GM12878 (cell line): ENCODE measurements around the gene CCDC88C. TPM values are rescaled to one million over a fixed set of nuclear protein-coding genes. Genes with fewer than 3 reads are reported as not detected.

ENCODE experiments used
- ATF7 ChIP-seq: fragments of 450-650 bp; IDR thresholded peaks from 2 replicates; pipeline ENCODE4 v1.6.1; 2016; ENCODE audit warnings: low read depth, mild to moderate bottlenecking
- CBFB ChIP-seq: IDR thresholded peaks from 2 replicates; pipeline ENCODE4 v1.6.1; 2016; ENCODE audit warnings: antibody characterized with exemption, low read depth
- CUX1 ChIP-seq: IDR thresholded peaks from 2 replicates; pipeline ENCODE4 v1.6.1; 2012; ENCODE audit warnings: improper control_type of control experiment, low read depth, low read length; ENCODE audit not compliant: insufficient replicate concordance
- ESRRA ChIP-seq: IDR thresholded peaks from 2 replicates; pipeline ENCODE4 v1.6.1; 2012; ENCODE audit warnings: mild to moderate bottlenecking, low read length, improper control_type of control experiment
- ETV6 ChIP-seq, 2 experiments: fragments of 450-650 bp in 1 of 2; IDR thresholded peaks in 1 of 2; conservative IDR thresholded peaks in 1 of 2; 2 replicates each; pipeline ENCODE4 v1.6.1; 2014; ENCODE audit warnings: antibody characterized with exemption in 1 of 2, borderline replicate concordance in 1 of 2, low read depth in 1 of 2, mild to moderate bottlenecking in 1 of 2, moderate library complexity in 1 of 2
- FOXK2 ChIP-seq: fragments of 450-650 bp; IDR thresholded peaks from 2 replicates; pipeline ENCODE4 v1.6.1; 2017; ENCODE audit warnings: mild to moderate bottlenecking, moderate library complexity
- GATAD2B ChIP-seq: fragments of 450-650 bp; conservative IDR thresholded peaks from 2 replicates; pipeline ENCODE4 v1.6.1; 2017; ENCODE audit warnings: low read depth, mild to moderate bottlenecking, moderate library complexity
- HCFC1 ChIP-seq: fragments of 150-350 bp; IDR thresholded peaks from 2 replicates; pipeline ENCODE4 v1.6.1; 2014; ENCODE audit warnings: low read length
- MEF2A ChIP-seq: IDR thresholded peaks from 2 replicates; pipeline ENCODE4 v1.6.1; 2011; ENCODE audit warnings: low read depth, mild to moderate bottlenecking, low read length, moderate library complexity; ENCODE audit not compliant: insufficient read depth
- MYB ChIP-seq: fragments of 150-350 bp; IDR thresholded peaks from 2 replicates; pipeline ENCODE4 v1.6.1; 2014; ENCODE audit warnings: mild to moderate bottlenecking, low read depth, low read length, borderline replicate concordance
- NFIC ChIP-seq: IDR thresholded peaks from 2 replicates; pipeline ENCODE4 v1.6.1; 2012; ENCODE audit warnings: low read depth, mild to moderate bottlenecking, inconsistent platforms, low read length, moderate library complexity
- NFXL1 ChIP-seq: fragments of 450-650 bp; IDR thresholded peaks from 2 replicates; pipeline ENCODE4 v1.6.1; 2017; ENCODE audit warnings: antibody characterized with exemption, mild to moderate bottlenecking, borderline replicate concordance
- NFYA ChIP-seq: IDR thresholded peaks from 2 replicates; pipeline ENCODE4 v1.6.1; 2011; ENCODE audit warnings: low read depth, mild to moderate bottlenecking, low read length, improper control_type of control experiment, borderline replicate concordance
- NR2C1 ChIP-seq: fragments of 450-650 bp; IDR thresholded peaks from 2 replicates; pipeline ENCODE4 v1.6.1; 2017; ENCODE audit warnings: antibody characterized with exemption, mild to moderate bottlenecking, moderate library complexity
- PAX5 ChIP-seq: IDR thresholded peaks from 2 replicates; pipeline ENCODE4 v1.6.1; 2011; ENCODE audit warnings: low read depth, low read length, borderline replicate concordance
- POLR2AphosphoS2 ChIP-seq: IDR thresholded peaks from 2 replicates; pipeline ENCODE4 v1.6.1; 2011; ENCODE audit warnings: low read depth, mild to moderate bottlenecking, low read length, improper control_type of control experiment, moderate library complexity
- SIN3A ChIP-seq: IDR thresholded peaks from 2 replicates; pipeline ENCODE4 v1.6.1; 2012; ENCODE audit warnings: low read depth, low read length, improper control_type of control experiment
- SMAD1 ChIP-seq: fragments of 450-650 bp; IDR thresholded peaks from 2 replicates; pipeline ENCODE4 v1.6.1; 2018; ENCODE audit warnings: mild to moderate bottlenecking, low read depth; ENCODE audit not compliant: partially characterized antibody
- SREBF1 ChIP-seq: IDR thresholded peaks from 2 replicates; pipeline ENCODE4 v1.6.1; 2012; ENCODE audit warnings: mild to moderate bottlenecking, low read length
- SREBF2 ChIP-seq: IDR thresholded peaks from 2 replicates; pipeline ENCODE4 v1.6.1; 2012; ENCODE audit warnings: mild to moderate bottlenecking, low read length
- SUZ12 ChIP-seq: fragments of 200-600 bp; sonication (generic); IDR thresholded peaks from one replicate; pipeline ENCODE4 v1.6.1; 2018; ENCODE audit warnings: antibody characterized with exemption, mild to moderate bottlenecking; ENCODE audit not compliant: unreplicated experiment
- YBX1 ChIP-seq: fragments of 450-650 bp; IDR thresholded peaks from 2 replicates; pipeline ENCODE4 v1.6.1; 2016; ENCODE audit warnings: antibody characterized with exemption
- ZNF217 ChIP-seq: fragments of 450-650 bp; IDR thresholded peaks from 2 replicates; pipeline ENCODE4 v1.6.1; 2017; ENCODE audit warnings: antibody characterized with exemption, mild to moderate bottlenecking
- ZNF384 ChIP-seq: IDR thresholded peaks from 2 replicates; pipeline ENCODE4 v1.6.1; 2012; ENCODE audit warnings: low read depth, mild to moderate bottlenecking, low read length, improper control_type of control experiment, borderline replicate concordance
- ZSCAN29 ChIP-seq: fragments of 450-650 bp; IDR thresholded peaks from 2 replicates; pipeline ENCODE4 v1.6.1; 2017; ENCODE audit warnings: mild to moderate bottlenecking, moderate library complexity
- polyA plus RNA-seq, 11 experiments: library from polyadenylated mRNA; depleted of rRNA in 4 of 11; unstranded in 6 of 11; stranded (reverse) in 5 of 11; fragments of >200 nt; fragmentation: Nextera tagmentation in 4 of 11; fragmentation: Illumina TruSeq in 1 of 11; extraction: Ambion mirVana in 4 of 11; extraction: Trizol in 1 of 11; gene quantifications; 1 replicate in 1 of 11; 2 replicates in 10 of 11; pipeline versions ENCODE4 v1.2.1 to v1.2.3, GENCODE V29; 2011 to 2016; ENCODE audit warnings: inconsistent platforms in 2 of 11, missing spikeins in 2 of 11, low read depth in 1 of 11
- total RNA-seq, 4 experiments: library from RNA; depleted of rRNA in 3 of 4; stranded (reverse); fragments of >200 nt in 3 of 4; fragmentation: Illumina TruSeq in 1 of 4; extraction: Trizol in 1 of 4; gene quantifications; 2 replicates each; pipeline versions ENCODE4 v1.2.1 to v1.2.3, GENCODE V29; 2013 to 2021
- TF ChIP-seq, protein P1 (sequence below): fragments of 450-650 bp; formaldehyde crosslinking; IDR thresholded peaks from 2 replicates; pipeline ENCODE4 v1.4.0; 2022; ENCODE audit warnings: mild to moderate bottlenecking, moderate library complexity

The CCDC88C gene
- total and polyA plus RNA-seq, 10 of the 15 experiments (the other 5 are each of a cell fraction or from before 2014, with no cell fraction given) = 4.0 to 79.6 (median 36.6) TPM

GRCh38 chr14:91417983-91418386, 365 bp upstream of the CCDC88C start (continued):
- no peak for TF ChIP-seq CUX1
- no peak for TF ChIP-seq NFIC
- TF ChIP-seq, protein P1, sequence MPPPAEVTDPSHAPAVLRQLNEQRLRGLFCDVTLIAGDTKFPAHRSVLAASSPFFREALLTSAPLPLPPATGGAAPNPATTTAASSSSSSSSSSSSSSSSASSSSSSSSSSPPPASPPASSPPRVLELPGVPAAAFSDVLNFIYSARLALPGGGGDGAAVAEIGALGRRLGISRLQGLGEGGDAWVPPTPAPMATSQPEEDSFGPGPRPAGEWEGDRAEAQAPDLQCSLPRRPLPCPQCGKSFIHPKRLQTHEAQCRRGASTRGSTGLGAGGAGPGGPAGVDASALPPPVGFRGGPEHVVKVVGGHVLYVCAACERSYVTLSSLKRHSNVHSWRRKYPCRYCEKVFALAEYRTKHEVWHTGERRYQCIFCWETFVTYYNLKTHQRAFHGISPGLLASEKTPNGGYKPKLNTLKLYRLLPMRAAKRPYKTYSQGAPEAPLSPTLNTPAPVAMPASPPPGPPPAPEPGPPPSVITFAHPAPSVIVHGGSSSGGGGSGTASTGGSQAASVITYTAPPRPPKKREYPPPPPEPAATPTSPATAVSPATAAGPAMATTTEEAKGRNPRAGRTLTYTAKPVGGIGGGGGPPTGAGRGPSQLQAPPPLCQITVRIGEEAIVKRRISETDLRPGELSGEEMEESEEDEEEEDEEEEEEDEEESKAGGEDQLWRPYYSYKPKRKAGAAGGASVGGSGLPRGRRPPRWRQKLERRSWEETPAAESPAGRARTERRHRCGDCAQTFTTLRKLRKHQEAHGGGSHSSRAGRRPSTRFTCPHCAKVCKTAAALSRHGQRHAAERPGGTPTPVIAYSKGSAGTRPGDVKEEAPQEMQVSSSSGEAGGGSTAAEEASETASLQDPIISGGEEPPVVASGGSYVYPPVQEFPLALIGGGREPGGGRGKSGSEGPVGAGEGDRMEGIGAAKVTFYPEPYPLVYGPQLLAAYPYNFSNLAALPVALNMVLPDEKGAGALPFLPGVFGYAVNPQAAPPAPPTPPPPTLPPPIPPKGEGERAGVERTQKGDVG (CRISPR knock-in tag) = no peak
- TF ChIP-seq POLR2AphosphoS2 = no peak
- no peak for TF ChIP-seq NFYA
- peak; percentile 53; the same call in 1 of the 2 replicates for TF ChIP-seq ZSCAN29
- TF ChIP-seq ZNF217 = peak; percentile 41; the same call in 1 of the 2 replicates
- no peak for TF ChIP-seq NFXL1
- peak; percentile 14; the same call in 1 of the 2 replicates for TF ChIP-seq NR2C1
- TF ChIP-seq SMAD1 = no peak
- peak; percentile 80 for TF ChIP-seq GATAD2B
- TF ChIP-seq FOXK2 = no peak
- TF ChIP-seq PAX5 = peak; percentile 83; the same call in 1 of the 2 replicates
- no peak for TF ChIP-seq ETV6 (conservative IDR thresholded peaks at IDR 0.05 in 1 of 2, IDR thresholded peaks at IDR 0.05 in 1 of 2; ENCODE audit: borderline replicate concordance in 1 of 2, low read depth in 1 of 2)
- TF ChIP-seq CBFB = no peak
- TF ChIP-seq YBX1 = no peak
- no peak for TF ChIP-seq SREBF1
- TF ChIP-seq HCFC1 = no peak
- no peak for TF ChIP-seq MYB
- TF ChIP-seq SREBF2 = no peak
- TF ChIP-seq MEF2A = no peak
- peak; percentile 64; the same call in 1 of the 2 replicates for TF ChIP-seq SIN3A
- TF ChIP-seq ATF7 = no peak
- no peak for TF ChIP-seq ESRRA
- TF ChIP-seq SUZ12 = no peak
- no peak for TF ChIP-seq ZNF384
